Cardiac muscle cell (in vitro differentiated cells and primary cell): ENCODE data around the gene VSIG4. TPM values are rescaled to one million over a fixed set of nuclear protein-coding genes. Genes with fewer than 3 reads are reported as not detected.

Experiments used
- DNase-seq, 2 donors: peaks; one replicate each; pipeline versions ENCODE4 v3.0.0 to v3.0.0-alpha.2; 2010 to 2017; ENCODE audit warnings: low read depth in 1 of 2, low spot score in 1 of 2
- H3K27ac ChIP-seq: fragments of 200-600 bp; sonication (generic); 2 replicates; pipeline ENCODE4 v1.5.1; 2016
- H3K27me3 ChIP-seq: fragments of 200-600 bp; sonication (generic); 2 replicates; pipeline ENCODE4 v1.6.0; 2016; ENCODE audit warnings: control low read depth
- H3K36me3 ChIP-seq: fragments of 200-600 bp; sonication (generic); 2 replicates; pipeline ENCODE4 v1.5.1; 2016; ENCODE audit warnings: control low read depth
- H3K4me1 ChIP-seq: fragments of 200-600 bp; sonication (generic); 2 replicates; pipeline ENCODE4 v1.8.1; 2017; ENCODE audit warnings: low read depth, mild to moderate bottlenecking, mixed run types
- H3K4me3 ChIP-seq: fragments of 200-600 bp; sonication (generic); 2 replicates; pipeline ENCODE4 v1.5.1; 2016; ENCODE audit warnings: mild to moderate bottlenecking
- H3K9me3 ChIP-seq: fragments of 200-600 bp; sonication (generic); 2 replicates; pipeline ENCODE4 v1.5.1; 2017; ENCODE audit warnings: low read depth, mild to moderate bottlenecking, control low read depth
- polyA plus RNA-seq: library from polyadenylated mRNA; unstranded; fragments of >200 nt; fragmentation: Nextera tagmentation; extraction: Ambion mirVana; gene quantifications from 2 replicates; pipeline ENCODE4 v1.2.1, GENCODE V29; 2016
- total RNA-seq: library from RNA; depleted of rRNA; stranded (reverse); fragments of >200 nt; gene quantifications from 2 replicates; pipeline ENCODE4 v1.2.3, GENCODE V29; 2016
- TF ChIP-seq, protein P1 (sequence below): IDR thresholded peaks from 2 replicates; pipeline ENCODE4 v1.5.1; 2012; ENCODE audit warnings: low read depth, mild to moderate bottlenecking, low read length

Gene VSIG4
- total and polyA plus RNA-seq, 2 experiments from 2014 or later = not detected

- DNase-seq = no peak
- Histone ChIP-seq H3K4me3 (no peak overlapping the region), H3K4me1 (no peaks in the 10 kb centered on the region), H3K36me3 (no peaks in the 10 kb centered on the region), H3K27me3 (no peaks in the 10 kb centered on the region), H3K27ac (no peak overlapping the region), H3K9me3 (no peaks in the 10 kb centered on the region)
- TF ChIP-seq, protein P1, sequence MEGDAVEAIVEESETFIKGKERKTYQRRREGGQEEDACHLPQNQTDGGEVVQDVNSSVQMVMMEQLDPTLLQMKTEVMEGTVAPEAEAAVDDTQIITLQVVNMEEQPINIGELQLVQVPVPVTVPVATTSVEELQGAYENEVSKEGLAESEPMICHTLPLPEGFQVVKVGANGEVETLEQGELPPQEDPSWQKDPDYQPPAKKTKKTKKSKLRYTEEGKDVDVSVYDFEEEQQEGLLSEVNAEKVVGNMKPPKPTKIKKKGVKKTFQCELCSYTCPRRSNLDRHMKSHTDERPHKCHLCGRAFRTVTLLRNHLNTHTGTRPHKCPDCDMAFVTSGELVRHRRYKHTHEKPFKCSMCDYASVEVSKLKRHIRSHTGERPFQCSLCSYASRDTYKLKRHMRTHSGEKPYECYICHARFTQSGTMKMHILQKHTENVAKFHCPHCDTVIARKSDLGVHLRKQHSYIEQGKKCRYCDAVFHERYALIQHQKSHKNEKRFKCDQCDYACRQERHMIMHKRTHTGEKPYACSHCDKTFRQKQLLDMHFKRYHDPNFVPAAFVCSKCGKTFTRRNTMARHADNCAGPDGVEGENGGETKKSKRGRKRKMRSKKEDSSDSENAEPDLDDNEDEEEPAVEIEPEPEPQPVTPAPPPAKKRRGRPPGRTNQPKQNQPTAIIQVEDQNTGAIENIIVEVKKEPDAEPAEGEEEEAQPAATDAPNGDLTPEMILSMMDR = no peak
Observed at GRCh38 chrX:66000178-66000577, 39.7 kb downstream of the VSIG4 start.

DNA sequence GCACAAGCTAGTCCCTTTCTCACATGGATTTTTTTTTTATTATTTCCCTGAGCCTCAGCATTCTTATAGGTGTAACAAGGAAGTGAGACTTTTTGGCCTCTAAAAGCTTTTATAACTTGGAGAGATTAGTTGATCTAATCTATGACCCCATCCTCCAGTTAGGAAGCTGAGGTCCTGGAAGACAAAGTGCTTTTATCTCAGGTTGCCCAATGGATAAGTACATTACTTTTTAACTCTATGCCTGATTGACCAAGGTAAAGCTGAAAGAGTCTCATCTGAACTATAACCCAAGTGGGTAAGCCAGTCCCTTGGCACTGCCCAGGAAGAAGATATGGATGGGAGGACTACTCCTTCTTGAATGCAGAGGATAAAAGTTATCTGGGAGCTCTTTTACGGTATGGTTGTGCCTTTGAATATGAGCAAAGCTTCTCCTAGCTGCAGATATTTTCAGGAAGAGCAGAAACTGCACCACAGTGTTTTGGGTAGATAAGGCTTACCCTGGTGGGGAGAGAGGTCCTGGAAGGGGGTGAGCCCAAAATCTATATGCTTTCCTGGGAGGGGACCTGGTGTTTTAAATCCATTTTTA is 40.2 kb downstream of the VSIG4 start:
- no peaks in the 10 kb centered on the region for H3K4me1 ChIP-seq
- TF ChIP-seq, protein P1 = no peak
- no peak for DNase-seq
- H3K9me3 ChIP-seq = no peaks in the 10 kb centered on the region
- H3K27me3 ChIP-seq = no peaks in the 10 kb centered on the region
- no peaks in the 10 kb centered on the region for H3K36me3 ChIP-seq
- H3K27ac ChIP-seq = no peak overlapping the region
- H3K4me3 ChIP-seq = no peak overlapping the region

- H3K9me3 ChIP-seq = no peaks in the 10 kb centered on the region
- H3K27me3 ChIP-seq = no peaks in the 10 kb centered on the region
- no peaks in the 10 kb centered on the region for H3K4me1 ChIP-seq
- no peaks in the 10 kb centered on the region for H3K36me3 ChIP-seq
- DNase-seq = no peak
- TF ChIP-seq, protein P1 = no peak
- H3K27ac ChIP-seq = no peak overlapping the region
- no peak overlapping the region for H3K4me3 ChIP-seq
Observed at GRCh38 chrX:65999029-65999562, 40.8 kb downstream of the VSIG4 start.

GRCh38 chrX:65997978-65998717 is 41.7 kb downstream of the VSIG4 start:
- no peaks in the 10 kb centered on the region for H3K27me3 ChIP-seq
- no peak overlapping the region for H3K27ac ChIP-seq
- H3K9me3 ChIP-seq = no peaks in the 10 kb centered on the region
- no peaks in the 10 kb centered on the region for H3K36me3 ChIP-seq
- TF ChIP-seq, protein P1 = no peak
- DNase-seq = no peak
- H3K4me1 ChIP-seq = no peaks in the 10 kb centered on the region
- no peak overlapping the region for H3K4me3 ChIP-seq

DNA sequence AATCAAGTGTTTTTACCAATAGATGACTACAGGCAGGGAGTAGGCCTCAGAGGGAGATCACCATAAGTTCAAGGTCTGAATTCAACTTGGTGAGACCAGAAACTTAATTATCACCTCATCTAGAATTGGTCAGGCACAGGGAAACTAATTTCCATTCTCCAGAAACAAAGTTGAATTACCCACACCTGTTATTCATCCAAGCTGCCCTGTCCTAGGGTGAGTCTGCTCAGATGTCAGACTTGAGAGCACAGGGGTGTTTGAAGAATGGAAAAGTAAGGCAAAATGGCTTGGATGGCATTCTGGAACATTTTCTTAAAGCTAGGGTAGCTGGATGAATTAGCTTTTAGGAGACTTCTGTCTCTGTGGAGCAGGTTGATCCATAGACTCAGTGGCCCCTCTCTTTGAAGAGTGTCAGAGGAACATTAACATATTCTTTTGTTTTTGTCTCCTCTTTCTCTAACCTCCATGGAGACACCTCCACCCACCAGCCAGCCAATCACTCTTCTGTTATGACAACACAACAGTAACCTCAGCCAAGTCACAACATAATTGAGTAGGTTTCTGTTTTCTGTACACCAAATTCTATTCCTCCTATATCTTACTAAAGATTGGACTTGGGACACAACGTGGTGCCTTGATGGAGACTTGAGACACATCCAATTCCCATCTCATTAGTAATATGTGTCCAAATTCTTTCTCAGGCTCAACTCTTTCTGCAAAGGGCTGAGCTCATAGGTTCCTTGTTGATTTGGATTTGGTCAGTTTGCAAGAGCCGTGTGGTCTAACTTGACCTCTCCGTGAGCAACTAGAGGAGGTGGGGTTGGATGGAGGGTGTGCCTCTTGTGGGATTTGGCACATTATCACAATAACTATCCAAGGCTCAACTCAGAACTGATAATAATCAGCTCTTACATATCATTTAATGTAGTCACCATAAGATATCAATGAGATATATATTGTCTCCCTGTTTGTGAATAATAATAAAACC is 45.1 kb downstream of the VSIG4 start:
- TF ChIP-seq, protein P1 = no peak
- H3K36me3 ChIP-seq = no peaks in the 10 kb centered on the region
- peaks cover 4% of the 10 kb centered on the region for H3K9me3 ChIP-seq
- no peaks in the 10 kb centered on the region for H3K27me3 ChIP-seq
- H3K4me1 ChIP-seq = no peaks in the 10 kb centered on the region
- no peak for DNase-seq
- no peak overlapping the region for H3K4me3 ChIP-seq
- H3K27ac ChIP-seq = no peak overlapping the region
